H1 (cell line): ENCODE data around the gene TRABD2B. TPM values are rescaled to one million over a fixed set of nuclear protein-coding genes. Genes with fewer than 3 reads are reported as not detected.

Source experiments
- BRCA1 ChIP-seq: IDR thresholded peaks from 2 replicates; pipeline ENCODE4 v1.6.1; 2012; ENCODE audit warnings: low read depth, low read length, improper control_type of control experiment
- polyA plus RNA-seq, 7 experiments: library from polyadenylated mRNA; depleted of rRNA in 3 of 7; stranded (reverse) in 5 of 7; unstranded in 2 of 7; fragments of >200 nt in 5 of 7; fragments of 200-250 nt in 2 of 7; gene quantifications; 1 replicate in 5 of 7; 2 replicates in 1 of 7; 4 replicates in 1 of 7; pipeline versions ENCODE4 v1.2.1 to v1.2.3, GENCODE V29; 2011 to 2013; ENCODE audit warnings: missing spikeins in 2 of 7, mixed read lengths in 2 of 7
- total RNA-seq: library from RNA; stranded (reverse); fragmentation: NEBNext Ultra II Directional; extraction: Animal tissue kit (Norgen Biotek cat#: 25700); gene quantifications from 2 replicates; pipeline ENCODE4 v1.2.1, GENCODE V29; 2021
- TF ChIP-seq, protein P1 (sequence below): fragments of 300-600 bp; sonication (generic); IDR thresholded peaks from 2 replicates; pipeline ENCODE4 v1.7.1; 2012; ENCODE audit warnings: low read length, moderate library complexity, mild to moderate bottlenecking, inconsistent platforms; ENCODE audit not compliant: insufficient replicate concordance

Gene TRABD2B
- total and polyA plus RNA-seq, 2 of the 8 experiments (the other 6 are each of a cell fraction or from before 2014, with no cell fraction given): 0.95 to 3.4 TPM

DNA sequence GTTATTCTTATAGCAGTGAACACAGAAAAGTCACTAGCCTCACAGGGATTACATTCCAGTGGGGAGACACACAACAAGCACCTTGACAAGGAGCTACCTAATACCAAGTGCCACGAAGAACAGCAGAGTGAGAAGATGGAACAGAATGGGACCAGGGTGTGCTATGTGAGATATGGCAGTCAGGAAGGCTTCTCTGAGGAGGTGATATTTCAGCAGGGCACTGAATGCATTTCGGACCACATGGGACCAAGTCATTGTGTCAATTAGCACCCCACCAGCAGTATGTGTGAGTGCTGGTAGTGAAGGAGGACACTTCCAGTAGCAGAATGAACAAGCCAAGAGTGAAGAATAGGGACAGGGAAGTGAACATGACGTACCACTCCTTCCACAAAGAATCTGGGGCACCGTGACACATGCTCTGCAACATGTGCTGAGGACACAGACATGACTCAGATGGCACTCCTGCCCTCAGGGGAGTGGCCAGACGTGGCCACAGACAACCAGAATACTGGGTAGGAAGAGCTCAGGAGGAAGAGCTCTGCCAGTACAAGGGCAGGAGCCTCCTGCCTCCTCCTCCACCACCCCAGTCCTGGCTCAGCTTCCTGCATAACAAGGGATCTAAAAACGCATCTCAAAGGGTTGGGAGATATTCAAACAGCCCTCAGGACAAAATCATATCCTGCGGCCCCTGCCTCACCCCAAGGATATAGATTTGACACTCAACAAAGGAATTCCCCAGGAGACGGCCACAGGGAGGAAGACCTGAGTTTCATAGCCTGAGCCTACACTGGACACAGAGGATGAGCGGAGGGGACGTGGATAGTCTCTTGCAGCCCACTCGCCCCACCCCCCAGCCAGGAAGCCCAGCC, 102.5 kb downstream of the TRABD2B start (continued):
- TF ChIP-seq, protein P1, sequence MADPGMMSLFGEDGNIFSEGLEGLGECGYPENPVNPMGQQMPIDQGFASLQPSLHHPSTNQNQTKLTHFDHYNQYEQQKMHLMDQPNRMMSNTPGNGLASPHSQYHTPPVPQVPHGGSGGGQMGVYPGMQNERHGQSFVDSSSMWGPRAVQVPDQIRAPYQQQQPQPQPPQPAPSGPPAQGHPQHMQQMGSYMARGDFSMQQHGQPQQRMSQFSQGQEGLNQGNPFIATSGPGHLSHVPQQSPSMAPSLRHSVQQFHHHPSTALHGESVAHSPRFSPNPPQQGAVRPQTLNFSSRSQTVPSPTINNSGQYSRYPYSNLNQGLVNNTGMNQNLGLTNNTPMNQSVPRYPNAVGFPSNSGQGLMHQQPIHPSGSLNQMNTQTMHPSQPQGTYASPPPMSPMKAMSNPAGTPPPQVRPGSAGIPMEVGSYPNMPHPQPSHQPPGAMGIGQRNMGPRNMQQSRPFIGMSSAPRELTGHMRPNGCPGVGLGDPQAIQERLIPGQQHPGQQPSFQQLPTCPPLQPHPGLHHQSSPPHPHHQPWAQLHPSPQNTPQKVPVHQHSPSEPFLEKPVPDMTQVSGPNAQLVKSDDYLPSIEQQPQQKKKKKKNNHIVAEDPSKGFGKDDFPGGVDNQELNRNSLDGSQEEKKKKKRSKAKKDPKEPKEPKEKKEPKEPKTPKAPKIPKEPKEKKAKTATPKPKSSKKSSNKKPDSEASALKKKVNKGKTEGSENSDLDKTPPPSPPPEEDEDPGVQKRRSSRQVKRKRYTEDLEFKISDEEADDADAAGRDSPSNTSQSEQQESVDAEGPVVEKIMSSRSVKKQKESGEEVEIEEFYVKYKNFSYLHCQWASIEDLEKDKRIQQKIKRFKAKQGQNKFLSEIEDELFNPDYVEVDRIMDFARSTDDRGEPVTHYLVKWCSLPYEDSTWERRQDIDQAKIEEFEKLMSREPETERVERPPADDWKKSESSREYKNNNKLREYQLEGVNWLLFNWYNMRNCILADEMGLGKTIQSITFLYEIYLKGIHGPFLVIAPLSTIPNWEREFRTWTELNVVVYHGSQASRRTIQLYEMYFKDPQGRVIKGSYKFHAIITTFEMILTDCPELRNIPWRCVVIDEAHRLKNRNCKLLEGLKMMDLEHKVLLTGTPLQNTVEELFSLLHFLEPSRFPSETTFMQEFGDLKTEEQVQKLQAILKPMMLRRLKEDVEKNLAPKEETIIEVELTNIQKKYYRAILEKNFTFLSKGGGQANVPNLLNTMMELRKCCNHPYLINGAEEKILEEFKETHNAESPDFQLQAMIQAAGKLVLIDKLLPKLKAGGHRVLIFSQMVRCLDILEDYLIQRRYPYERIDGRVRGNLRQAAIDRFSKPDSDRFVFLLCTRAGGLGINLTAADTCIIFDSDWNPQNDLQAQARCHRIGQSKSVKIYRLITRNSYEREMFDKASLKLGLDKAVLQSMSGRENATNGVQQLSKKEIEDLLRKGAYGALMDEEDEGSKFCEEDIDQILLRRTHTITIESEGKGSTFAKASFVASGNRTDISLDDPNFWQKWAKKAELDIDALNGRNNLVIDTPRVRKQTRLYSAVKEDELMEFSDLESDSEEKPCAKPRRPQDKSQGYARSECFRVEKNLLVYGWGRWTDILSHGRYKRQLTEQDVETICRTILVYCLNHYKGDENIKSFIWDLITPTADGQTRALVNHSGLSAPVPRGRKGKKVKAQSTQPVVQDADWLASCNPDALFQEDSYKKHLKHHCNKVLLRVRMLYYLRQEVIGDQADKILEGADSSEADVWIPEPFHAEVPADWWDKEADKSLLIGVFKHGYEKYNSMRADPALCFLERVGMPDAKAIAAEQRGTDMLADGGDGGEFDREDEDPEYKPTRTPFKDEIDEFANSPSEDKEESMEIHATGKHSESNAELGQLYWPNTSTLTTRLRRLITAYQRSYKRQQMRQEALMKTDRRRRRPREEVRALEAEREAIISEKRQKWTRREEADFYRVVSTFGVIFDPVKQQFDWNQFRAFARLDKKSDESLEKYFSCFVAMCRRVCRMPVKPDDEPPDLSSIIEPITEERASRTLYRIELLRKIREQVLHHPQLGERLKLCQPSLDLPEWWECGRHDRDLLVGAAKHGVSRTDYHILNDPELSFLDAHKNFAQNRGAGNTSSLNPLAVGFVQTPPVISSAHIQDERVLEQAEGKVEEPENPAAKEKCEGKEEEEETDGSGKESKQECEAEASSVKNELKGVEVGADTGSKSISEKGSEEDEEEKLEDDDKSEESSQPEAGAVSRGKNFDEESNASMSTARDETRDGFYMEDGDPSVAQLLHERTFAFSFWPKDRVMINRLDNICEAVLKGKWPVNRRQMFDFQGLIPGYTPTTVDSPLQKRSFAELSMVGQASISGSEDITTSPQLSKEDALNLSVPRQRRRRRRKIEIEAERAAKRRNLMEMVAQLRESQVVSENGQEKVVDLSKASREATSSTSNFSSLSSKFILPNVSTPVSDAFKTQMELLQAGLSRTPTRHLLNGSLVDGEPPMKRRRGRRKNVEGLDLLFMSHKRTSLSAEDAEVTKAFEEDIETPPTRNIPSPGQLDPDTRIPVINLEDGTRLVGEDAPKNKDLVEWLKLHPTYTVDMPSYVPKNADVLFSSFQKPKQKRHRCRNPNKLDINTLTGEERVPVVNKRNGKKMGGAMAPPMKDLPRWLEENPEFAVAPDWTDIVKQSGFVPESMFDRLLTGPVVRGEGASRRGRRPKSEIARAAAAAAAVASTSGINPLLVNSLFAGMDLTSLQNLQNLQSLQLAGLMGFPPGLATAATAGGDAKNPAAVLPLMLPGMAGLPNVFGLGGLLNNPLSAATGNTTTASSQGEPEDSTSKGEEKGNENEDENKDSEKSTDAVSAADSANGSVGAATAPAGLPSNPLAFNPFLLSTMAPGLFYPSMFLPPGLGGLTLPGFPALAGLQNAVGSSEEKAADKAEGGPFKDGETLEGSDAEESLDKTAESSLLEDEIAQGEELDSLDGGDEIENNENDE: no peak
- TF ChIP-seq BRCA1: no peak
